ENCODE data around the gene EDN1.

DNA sequence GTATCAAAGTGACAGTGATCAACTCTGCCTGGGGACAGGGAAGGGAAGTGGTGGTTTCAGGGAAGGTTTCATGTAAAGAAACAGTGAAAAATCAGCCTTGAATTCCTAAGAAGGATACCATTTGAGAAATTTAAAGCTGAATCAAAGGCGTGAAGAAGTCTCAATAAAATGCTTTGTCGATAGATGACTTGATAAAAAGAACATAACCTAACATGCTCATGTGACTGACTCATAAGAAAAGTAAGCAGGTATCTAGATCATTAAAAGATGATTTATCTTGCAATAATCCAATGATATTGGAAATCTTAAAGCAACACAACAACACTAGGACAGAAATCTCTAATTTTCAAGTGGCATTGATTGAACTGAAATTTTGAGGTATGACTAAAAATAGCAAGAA is 14.3 kb downstream of the EDN1 start:
- TF ChIP-seq, protein P1, sequence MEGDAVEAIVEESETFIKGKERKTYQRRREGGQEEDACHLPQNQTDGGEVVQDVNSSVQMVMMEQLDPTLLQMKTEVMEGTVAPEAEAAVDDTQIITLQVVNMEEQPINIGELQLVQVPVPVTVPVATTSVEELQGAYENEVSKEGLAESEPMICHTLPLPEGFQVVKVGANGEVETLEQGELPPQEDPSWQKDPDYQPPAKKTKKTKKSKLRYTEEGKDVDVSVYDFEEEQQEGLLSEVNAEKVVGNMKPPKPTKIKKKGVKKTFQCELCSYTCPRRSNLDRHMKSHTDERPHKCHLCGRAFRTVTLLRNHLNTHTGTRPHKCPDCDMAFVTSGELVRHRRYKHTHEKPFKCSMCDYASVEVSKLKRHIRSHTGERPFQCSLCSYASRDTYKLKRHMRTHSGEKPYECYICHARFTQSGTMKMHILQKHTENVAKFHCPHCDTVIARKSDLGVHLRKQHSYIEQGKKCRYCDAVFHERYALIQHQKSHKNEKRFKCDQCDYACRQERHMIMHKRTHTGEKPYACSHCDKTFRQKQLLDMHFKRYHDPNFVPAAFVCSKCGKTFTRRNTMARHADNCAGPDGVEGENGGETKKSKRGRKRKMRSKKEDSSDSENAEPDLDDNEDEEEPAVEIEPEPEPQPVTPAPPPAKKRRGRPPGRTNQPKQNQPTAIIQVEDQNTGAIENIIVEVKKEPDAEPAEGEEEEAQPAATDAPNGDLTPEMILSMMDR (IDR thresholded peaks at IDR 0.05; ENCODE audit: borderline replicate concordance, extremely low read depth, low read length, poor library complexity, severe bottlenecking): no peak
- TF ChIP-seq EZH2 (IDR thresholded peaks at IDR 0.05; ENCODE audit: borderline replicate concordance, low read depth, low read length, severe bottlenecking): no peak

Measured in DND-41 (cell line).